Nephron (organoid): Measurements from ENCODE around the gene NXN.
"Not testable (repeated sequence)": the region's sequence is repeated elsewhere in the genome, so short reads cannot be mapped to it uniquely, and the experiment has no call there.

Experiments
- H3K27ac Mint-ChIP-seq, 3 experiments: 2 replicates each; pipeline ENCODE4 v1.8.0; 2020; ENCODE audit warnings: mixed read lengths in 3 of 3, mild to moderate bottlenecking in 2 of 3, moderate library complexity in 1 of 3
- H3K27me3 Mint-ChIP-seq: 2 replicates; pipeline ENCODE4 v1.8.0; 2021; ENCODE audit warnings: low read depth, mild to moderate bottlenecking, moderate library complexity, mixed read lengths
- H3K36me3 Mint-ChIP-seq: 2 replicates; pipeline ENCODE4 v1.8.0; 2020; ENCODE audit warnings: low read depth, mixed read lengths
- H3K4me1 Mint-ChIP-seq: 2 replicates; pipeline ENCODE4 v1.8.0; 2020; ENCODE audit warnings: mixed read lengths
- H3K4me3 Mint-ChIP-seq, 3 experiments: 2 replicates each; pipeline ENCODE4 v1.8.0; 2020; ENCODE audit warnings: mild to moderate bottlenecking in 3 of 3, mixed read lengths in 3 of 3, moderate library complexity in 2 of 3
- H3K9me3 Mint-ChIP-seq: 2 replicates; pipeline ENCODE4 v1.8.0; 2020; ENCODE audit warnings: mixed read lengths
- CTCF ChIP-seq, 3 experiments: fragments of 200-600 bp; sonication (generic); IDR thresholded peaks; one replicate each; pipeline ENCODE4 v1.5.0; 2021; ENCODE audit warnings: antibody characterized with exemption in 3 of 3; ENCODE audit not compliant: unreplicated experiment in 3 of 3

Gene NXN

GRCh38 chr17:807523-808294, 171.9 kb downstream of the NXN start:
- no peaks in the 10 kb centered on the region for H3K9me3 Mint-ChIP-seq
- no peak for TF ChIP-seq CTCF (IDR thresholded peaks at IDR 0.05; ENCODE audit: unreplicated experiment in 3 of 3)
- peaks cover 26% of the 10 kb centered on the region for H3K36me3 Mint-ChIP-seq
- H3K4me1 Mint-ChIP-seq = no peaks in the 10 kb centered on the region
- no peaks in the 10 kb centered on the region for H3K27me3 Mint-ChIP-seq
- no peak overlapping the region for H3K4me3 Mint-ChIP-seq
- no peak overlapping the region for H3K27ac Mint-ChIP-seq

- peaks cover 2% of the 10 kb centered on the region for H3K4me1 Mint-ChIP-seq
- no peaks in the 10 kb centered on the region for H3K9me3 Mint-ChIP-seq
- H3K36me3 Mint-ChIP-seq = peaks cover 22% of the 10 kb centered on the region
- H3K27me3 Mint-ChIP-seq = no peaks in the 10 kb centered on the region
- TF ChIP-seq CTCF (IDR thresholded peaks at IDR 0.05; ENCODE audit: unreplicated experiment in 3 of 3) = no peak
- H3K27ac Mint-ChIP-seq = no peak overlapping the region
- no peak overlapping the region for H3K4me3 Mint-ChIP-seq
Observed at GRCh38 chr17:806781-807522, 172.6 kb downstream of the NXN start.

- Mint-ChIP-seq H3K36me3 (peaks cover 25% of the 10 kb centered on the region), H3K27ac (no peak overlapping the region), H3K9me3 (no peaks in the 10 kb centered on the region), H3K4me3 (no peak overlapping the region), H3K4me1 (peaks cover 5% of the 10 kb centered on the region), H3K27me3 (no peaks in the 10 kb centered on the region)
- no peak for TF ChIP-seq CTCF (IDR thresholded peaks at IDR 0.05; ENCODE audit: unreplicated experiment in 3 of 3)
Observed at GRCh38 chr17:806346-806745, 173.2 kb downstream of the NXN start.

GRCh38 chr17:805886-806285, 173.7 kb downstream of the NXN start:
- H3K27ac Mint-ChIP-seq, H3K27me3 Mint-ChIP-seq, H3K4me1 Mint-ChIP-seq, H3K9me3 Mint-ChIP-seq, H3K4me3 Mint-ChIP-seq: not testable (repeated sequence)
- H3K36me3 Mint-ChIP-seq = peaks cover 25% of the 10 kb centered on the region

- no peaks in the 10 kb centered on the region for H3K9me3 Mint-ChIP-seq
- peaks cover 5% of the 10 kb centered on the region for H3K4me1 Mint-ChIP-seq
- H3K27ac Mint-ChIP-seq = no peak overlapping the region
- peaks cover 22% of the 10 kb centered on the region for H3K36me3 Mint-ChIP-seq
- no peak for TF ChIP-seq CTCF (IDR thresholded peaks at IDR 0.05; ENCODE audit: unreplicated experiment in 3 of 3)
- H3K27me3 Mint-ChIP-seq = peaks cover 3% of the 10 kb centered on the region
- no peak overlapping the region for H3K4me3 Mint-ChIP-seq
Observed at GRCh38 chr17:804541-805435, 174.8 kb downstream of the NXN start.
